KOPT-K1 (cell line): ENCODE data around the gene CHCHD6.

Source experiments
- H3K27ac ChIP-seq: fragments of 200-600 bp; sonication (generic); 2 replicates; pipeline ENCODE4 v1.5.1; 2016; ENCODE audit warnings: antibody characterized with exemption, mild to moderate bottlenecking, low read depth, low read length; ENCODE audit not compliant: poor library complexity, severe bottlenecking
- H3K36me3 ChIP-seq: fragments of 200-600 bp; sonication (generic); 2 replicates; pipeline ENCODE4 v1.5.1; 2017; ENCODE audit warnings: antibody characterized with exemption, mild to moderate bottlenecking, low read length, moderate library complexity; ENCODE audit not compliant: insufficient read depth
- H3K9me3 ChIP-seq: fragments of 200-600 bp; sonication (generic); 2 replicates; pipeline ENCODE4 v1.5.1; 2017; ENCODE audit warnings: antibody characterized with exemption, low read length, mild to moderate bottlenecking; ENCODE audit not compliant: insufficient read depth, poor library complexity, severe bottlenecking

CHCHD6 gene

DNA sequence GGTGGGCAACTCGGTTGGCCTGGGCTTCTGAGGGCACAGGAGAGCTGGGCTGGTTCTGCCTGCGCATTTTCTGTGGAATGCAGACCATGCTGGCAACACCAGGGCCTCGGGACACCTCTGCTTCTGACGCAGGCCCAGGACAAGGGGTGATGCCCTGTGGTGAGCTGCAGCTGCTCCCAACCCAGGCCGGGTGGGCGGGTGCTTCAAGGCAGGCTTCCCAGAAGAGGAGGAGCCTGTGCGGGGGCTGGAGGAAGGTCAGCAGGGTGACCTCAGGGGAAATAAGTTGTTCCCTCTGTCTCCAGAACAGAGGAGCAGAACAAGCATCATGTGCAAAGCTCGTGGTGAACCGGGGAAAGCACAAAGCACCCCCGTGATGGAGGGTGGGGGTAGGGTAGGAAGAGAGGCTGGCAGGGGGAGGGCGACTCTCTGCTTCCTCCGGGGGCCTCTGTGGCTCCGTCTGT is 267.9 kb downstream of the CHCHD6 start:
- Histone ChIP-seq H3K36me3 (no peaks in the 10 kb centered on the region), H3K27ac (no peak overlapping the region), H3K9me3 (peaks cover 30% of the 10 kb centered on the region)

- H3K27ac ChIP-seq: no peak overlapping the region
- peaks cover 30% of the 10 kb centered on the region for H3K9me3 ChIP-seq
- no peaks in the 10 kb centered on the region for H3K36me3 ChIP-seq
These were observed 268.8 kb downstream of the CHCHD6 start for GRCh38 chr3:126972866-126973265.

DNA sequence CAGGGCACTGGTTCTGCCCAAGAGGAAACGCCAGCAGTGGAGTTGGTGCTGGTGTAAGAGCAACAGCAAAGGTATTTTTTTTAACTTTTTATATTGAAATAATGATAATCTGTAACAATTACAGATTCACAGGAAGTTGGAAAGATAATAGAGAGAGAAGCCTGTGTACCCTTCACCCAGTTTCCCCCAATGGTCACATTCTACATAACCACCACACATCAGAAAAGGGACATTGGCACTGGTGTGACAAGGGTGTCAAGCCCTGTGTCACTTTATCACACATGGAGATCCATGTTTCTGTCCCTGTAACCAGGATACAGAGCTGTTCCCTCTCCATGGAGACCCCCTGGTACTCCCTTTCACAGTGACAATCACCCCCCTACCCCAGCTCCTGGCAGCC is 269.8 kb downstream of the CHCHD6 start:
- Histone ChIP-seq H3K36me3 (no peaks in the 10 kb centered on the region), H3K9me3 (peaks cover 30% of the 10 kb centered on the region), H3K27ac (no peak overlapping the region)

DNA sequence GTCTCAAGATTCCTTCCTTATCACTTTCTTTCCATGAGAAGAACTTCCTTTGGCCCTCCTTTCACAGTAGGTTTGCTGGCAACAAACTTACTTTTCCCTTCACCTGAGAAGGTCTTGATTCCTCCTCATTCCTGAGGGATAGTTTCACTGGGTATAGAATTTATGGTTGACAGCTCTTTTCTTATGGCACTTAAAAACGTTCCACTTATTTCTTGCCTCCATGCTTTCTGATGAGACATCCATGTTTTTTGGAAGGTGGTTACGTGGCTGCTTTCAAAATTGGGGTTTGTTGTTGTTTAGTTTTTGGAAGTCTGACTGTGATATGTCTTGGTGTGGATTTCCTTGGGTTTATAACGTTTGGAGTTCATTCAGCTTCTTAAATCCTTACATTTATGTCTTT is 270.7 kb downstream of the CHCHD6 start:
- H3K27ac ChIP-seq: no peak overlapping the region
- H3K9me3 ChIP-seq: peaks cover 30% of the 10 kb centered on the region
- H3K36me3 ChIP-seq: no peaks in the 10 kb centered on the region

- no peak overlapping the region for H3K27ac ChIP-seq
- H3K9me3 ChIP-seq: peaks cover 30% of the 10 kb centered on the region
- H3K36me3 ChIP-seq: no peaks in the 10 kb centered on the region
These were observed 272.9 kb downstream of the CHCHD6 start for GRCh38 chr3:126976906-126977305.

DNA sequence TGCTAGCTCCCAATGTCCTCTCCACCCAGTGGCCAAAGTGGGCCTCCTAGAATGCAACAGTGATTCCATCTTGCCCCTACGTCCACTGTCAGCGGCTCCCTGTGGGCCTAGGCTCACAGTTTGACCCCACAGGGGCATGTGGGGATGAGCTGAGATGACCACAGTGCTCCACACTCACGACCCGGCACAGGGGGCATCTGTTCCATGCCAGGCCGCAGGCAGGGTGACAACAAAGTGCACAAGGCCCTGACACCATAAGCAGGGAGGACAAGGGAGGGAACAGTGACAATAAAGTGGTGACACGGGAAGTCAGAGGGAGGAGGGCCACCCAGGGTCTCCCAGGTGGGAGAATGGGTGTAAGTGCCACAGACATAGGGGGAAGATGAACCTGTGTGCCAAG is 273.8 kb downstream of the CHCHD6 start:
- Histone ChIP-seq H3K9me3 (peaks cover 30% of the 10 kb centered on the region), H3K36me3 (no peaks in the 10 kb centered on the region), H3K27ac (no peak overlapping the region)

DNA sequence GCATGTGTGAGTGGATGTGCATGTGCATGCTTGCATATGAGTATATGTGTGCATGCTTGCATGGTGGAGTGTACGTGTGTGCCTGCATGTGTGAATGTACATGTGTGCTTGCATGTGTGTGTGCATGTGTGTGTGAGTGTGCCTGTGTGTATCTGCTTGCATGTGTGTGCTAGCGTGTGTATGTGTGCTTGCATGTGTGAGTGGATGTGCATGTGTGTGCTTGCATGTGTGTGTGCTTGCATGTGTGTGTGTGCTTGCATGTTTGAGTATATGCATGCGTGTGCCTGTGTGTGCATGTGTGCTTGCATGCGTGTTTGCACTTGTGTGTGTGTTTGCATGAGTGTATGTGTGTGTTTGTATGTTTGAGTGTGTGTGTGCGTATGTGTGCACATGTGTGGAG is 274.3 kb downstream of the CHCHD6 start:
- no peaks in the 10 kb centered on the region for H3K36me3 ChIP-seq
- peaks cover 28% of the 10 kb centered on the region for H3K9me3 ChIP-seq
- no peak overlapping the region for H3K27ac ChIP-seq

- Histone ChIP-seq H3K36me3 (no peaks in the 10 kb centered on the region), H3K9me3 (peaks cover 20% of the 10 kb centered on the region), H3K27ac (no peak overlapping the region)
These were observed 275.1 kb downstream of the CHCHD6 start for GRCh38 chr3:126979046-126979628.

DNA sequence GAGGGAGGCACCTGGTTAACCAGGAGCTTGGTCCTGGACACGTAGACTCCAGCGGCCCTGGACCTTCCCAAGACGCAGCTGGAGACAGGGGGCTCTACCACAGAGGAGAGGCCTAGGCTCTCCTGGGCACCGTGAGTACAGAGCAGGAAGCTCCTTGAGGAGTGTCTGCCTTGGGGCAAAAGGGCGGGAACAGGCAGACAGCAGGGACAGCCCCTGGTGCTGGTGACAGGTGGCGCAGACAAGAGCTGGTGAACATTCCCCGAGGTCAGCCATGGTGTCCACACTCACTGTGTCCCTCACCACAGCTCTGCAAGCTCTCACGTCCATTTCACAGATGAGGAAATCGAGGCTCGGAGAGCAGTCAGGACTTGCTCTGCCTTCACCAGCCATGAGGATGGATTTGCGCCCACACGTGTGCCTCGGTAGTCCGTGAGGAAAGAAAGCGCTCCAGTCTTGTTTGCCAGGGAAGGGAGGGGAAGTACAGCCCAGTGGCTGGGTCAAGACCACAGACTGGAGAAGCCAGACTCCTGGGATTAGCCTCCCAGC is 276.3 kb downstream of the CHCHD6 start:
- no peaks in the 10 kb centered on the region for H3K36me3 ChIP-seq
- no peak overlapping the region for H3K27ac ChIP-seq
- H3K9me3 ChIP-seq: peaks cover 9% of the 10 kb centered on the region

DNA sequence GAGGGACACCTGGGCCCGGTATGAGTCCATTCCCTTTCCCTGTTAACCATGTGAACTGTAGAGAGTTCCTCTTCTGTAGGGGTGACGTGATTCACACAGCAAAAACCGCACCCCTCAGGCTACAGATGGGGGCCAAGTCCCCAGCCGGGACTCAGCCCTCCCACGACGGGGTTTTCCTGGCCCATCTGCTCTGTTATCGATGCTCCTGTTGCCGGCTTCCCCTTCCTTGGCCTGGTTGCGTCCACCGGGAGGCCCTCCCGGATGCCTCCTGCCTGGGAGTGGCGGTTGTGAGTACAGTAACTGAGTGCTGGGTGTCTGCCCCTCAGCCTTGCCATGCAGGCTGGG is 278.1 kb downstream of the CHCHD6 start:
- H3K36me3 ChIP-seq: no peaks in the 10 kb centered on the region
- no peaks in the 10 kb centered on the region for H3K9me3 ChIP-seq
- H3K27ac ChIP-seq: peak overlapping the region; percentile 85

- no peaks in the 10 kb centered on the region for H3K9me3 ChIP-seq
- no peaks in the 10 kb centered on the region for H3K36me3 ChIP-seq
- peak within 1 kb of the TSS; percentile 85 for H3K27ac ChIP-seq
These were observed 278.6 kb downstream of the CHCHD6 start, which contains the start of gene PLXNA1 for GRCh38 chr3:126982471-126983175. TSS of gene PLXNA1 (plus strand) at chr3:126983115. CDS start at chr3:126988594, 5,479 bp downstream.

GRCh38 chr3:126983276-126983652 is 279.2 kb downstream of the CHCHD6 start:
- H3K27ac ChIP-seq: peak overlapping the region; percentile 25
- H3K36me3 ChIP-seq: no peaks in the 10 kb centered on the region
- no peaks in the 10 kb centered on the region for H3K9me3 ChIP-seq

GRCh38 chr3:126983653-126984390 is 279.8 kb downstream of the CHCHD6 start:
- Histone ChIP-seq H3K9me3 (no peaks in the 10 kb centered on the region), H3K36me3 (peaks cover 3% of the 10 kb centered on the region; the same call in 1 of the 2 replicates), H3K27ac (peak overlapping the region; percentile 25)

DNA sequence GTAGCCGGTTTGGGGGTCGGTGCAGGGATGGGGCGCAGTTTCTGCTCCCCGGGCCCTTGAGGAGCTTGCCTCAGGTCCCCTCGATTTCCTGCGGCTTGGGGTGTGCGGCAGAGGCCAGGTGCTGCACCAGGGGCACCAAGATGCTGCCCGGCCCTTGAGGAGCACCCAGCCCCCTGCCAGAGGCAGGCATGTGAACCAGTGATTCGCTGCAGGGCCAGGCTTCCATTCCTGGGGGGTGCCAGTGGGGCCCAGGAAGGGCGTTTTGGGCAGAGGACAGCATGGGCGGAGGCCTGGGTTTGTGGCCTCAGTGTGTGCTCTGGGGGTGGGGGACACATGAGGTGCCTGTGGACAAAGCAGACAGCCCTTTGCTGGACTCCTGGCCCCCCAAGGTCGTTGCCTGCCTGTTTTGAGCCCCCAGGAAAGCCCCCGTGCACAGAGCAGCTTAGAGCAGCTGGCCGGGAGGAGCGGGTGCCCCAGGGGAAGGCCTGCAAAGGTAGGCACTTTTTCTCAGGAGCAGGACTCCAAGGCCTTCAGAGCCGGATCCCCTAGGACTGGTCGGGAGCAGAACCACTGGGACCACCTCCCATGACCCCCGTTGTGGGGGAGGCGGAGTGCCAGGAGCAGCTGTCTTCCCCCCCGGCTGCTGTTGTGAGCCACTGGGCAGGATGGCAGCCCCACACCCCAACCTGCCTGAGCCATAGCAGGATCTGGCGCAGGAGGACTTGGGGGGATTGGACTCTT is 280.5 kb downstream of the CHCHD6 start:
- Histone ChIP-seq H3K36me3 (peaks cover 10% of the 10 kb centered on the region; the same call in 1 of the 2 replicates), H3K27ac (no peak overlapping the region), H3K9me3 (no peaks in the 10 kb centered on the region)
